ENCODE results near the gene LRRC32.

The LRRC32 gene

DNA sequence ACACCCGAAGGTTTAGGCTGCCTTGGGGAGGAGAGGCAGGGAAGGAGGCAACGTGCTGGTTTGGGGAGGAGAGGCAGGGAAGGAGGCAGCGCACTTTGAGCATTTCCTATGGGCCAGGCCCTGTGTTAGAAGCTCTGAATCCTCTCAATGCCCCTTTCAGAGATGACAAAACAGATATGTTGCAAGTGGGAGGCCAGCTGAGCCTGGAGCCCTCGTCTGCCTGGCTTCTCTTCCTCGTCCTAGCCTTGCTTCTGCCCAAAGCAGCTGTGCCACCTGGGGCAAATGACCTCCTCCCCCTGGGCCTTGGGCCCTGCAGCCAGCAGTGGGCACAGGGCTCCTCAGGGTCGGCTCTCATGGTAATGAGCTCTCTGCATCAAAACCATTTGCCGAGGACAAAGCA, 15.3 kb upstream of the LRRC32 start:
- Mint-ChIP-seq H3K36me3 (ENCODE audit: low read depth) (no peaks in the 10 kb centered on the region), H3K4me1 (peaks cover 19% of the 10 kb centered on the region), H3K27ac (no peak overlapping the region), H3K27me3 (ENCODE audit: low read depth) (peaks cover 25% of the 10 kb centered on the region), H3K4me3 (no peak overlapping the region), H3K9me3 (no peaks in the 10 kb centered on the region)
- TF ChIP-seq, protein P1, sequence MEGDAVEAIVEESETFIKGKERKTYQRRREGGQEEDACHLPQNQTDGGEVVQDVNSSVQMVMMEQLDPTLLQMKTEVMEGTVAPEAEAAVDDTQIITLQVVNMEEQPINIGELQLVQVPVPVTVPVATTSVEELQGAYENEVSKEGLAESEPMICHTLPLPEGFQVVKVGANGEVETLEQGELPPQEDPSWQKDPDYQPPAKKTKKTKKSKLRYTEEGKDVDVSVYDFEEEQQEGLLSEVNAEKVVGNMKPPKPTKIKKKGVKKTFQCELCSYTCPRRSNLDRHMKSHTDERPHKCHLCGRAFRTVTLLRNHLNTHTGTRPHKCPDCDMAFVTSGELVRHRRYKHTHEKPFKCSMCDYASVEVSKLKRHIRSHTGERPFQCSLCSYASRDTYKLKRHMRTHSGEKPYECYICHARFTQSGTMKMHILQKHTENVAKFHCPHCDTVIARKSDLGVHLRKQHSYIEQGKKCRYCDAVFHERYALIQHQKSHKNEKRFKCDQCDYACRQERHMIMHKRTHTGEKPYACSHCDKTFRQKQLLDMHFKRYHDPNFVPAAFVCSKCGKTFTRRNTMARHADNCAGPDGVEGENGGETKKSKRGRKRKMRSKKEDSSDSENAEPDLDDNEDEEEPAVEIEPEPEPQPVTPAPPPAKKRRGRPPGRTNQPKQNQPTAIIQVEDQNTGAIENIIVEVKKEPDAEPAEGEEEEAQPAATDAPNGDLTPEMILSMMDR (IDR thresholded peaks at IDR 0.05; ENCODE audit: unreplicated experiment in 3 of 3), result no peak

DNA sequence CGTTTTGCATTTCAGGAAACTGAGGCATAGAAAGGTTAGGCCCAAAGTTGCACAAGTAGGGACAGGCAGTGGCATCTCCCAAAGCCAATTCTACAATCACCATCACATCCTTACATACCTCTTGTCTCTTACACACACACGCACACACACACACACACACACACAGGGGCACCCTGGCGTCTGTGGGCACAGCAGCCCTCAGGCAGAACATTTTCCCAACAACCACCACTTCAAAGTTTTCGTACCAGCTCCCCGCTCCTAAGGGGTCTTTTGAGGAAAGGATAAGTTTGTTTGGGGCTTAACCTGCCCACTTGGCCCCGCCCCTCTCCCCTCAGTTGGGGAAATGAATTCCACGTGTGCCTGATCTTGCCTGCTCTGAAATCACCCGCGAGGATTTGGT, 14.7 kb upstream of the LRRC32 start:
- no peaks in the 10 kb centered on the region for H3K36me3 Mint-ChIP-seq (ENCODE audit: low read depth)
- H3K27ac Mint-ChIP-seq, result no peak overlapping the region
- TF ChIP-seq, protein P1 (IDR thresholded peaks at IDR 0.05; ENCODE audit: unreplicated experiment in 3 of 3), result no peak
- H3K4me1 Mint-ChIP-seq, result peaks cover 19% of the 10 kb centered on the region
- H3K9me3 Mint-ChIP-seq, result no peaks in the 10 kb centered on the region
- no peak overlapping the region for H3K4me3 Mint-ChIP-seq
- H3K27me3 Mint-ChIP-seq (ENCODE audit: low read depth), result peaks cover 26% of the 10 kb centered on the region

DNA sequence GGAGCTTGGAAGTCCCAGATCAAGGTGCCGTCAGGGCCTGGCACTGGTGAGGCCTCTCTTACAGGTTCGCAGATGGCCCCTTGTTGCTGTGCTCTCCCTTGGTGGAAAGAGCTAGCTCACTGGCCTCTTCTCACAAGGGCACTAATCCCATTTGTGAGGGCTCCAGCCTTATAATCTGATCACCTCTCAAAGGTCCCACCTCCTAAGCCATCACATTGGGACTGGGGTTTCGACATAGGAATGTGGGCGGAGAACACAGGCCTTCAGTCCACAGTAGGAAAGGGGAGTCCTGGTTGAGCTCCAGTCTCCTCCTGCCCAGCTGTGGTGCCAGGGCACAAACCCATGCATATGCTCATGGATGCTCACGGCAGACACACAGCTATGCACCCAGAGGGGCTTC, 14.0 kb upstream of the LRRC32 start:
- TF ChIP-seq, protein P1 (IDR thresholded peaks at IDR 0.05; ENCODE audit: unreplicated experiment in 3 of 3), result no peak
- Mint-ChIP-seq H3K36me3 (ENCODE audit: low read depth) (no peaks in the 10 kb centered on the region), H3K9me3 (no peaks in the 10 kb centered on the region), H3K27me3 (ENCODE audit: low read depth) (peaks cover 32% of the 10 kb centered on the region), H3K4me3 (no peak overlapping the region), H3K4me1 (peaks cover 19% of the 10 kb centered on the region), H3K27ac (no peak overlapping the region)

DNA sequence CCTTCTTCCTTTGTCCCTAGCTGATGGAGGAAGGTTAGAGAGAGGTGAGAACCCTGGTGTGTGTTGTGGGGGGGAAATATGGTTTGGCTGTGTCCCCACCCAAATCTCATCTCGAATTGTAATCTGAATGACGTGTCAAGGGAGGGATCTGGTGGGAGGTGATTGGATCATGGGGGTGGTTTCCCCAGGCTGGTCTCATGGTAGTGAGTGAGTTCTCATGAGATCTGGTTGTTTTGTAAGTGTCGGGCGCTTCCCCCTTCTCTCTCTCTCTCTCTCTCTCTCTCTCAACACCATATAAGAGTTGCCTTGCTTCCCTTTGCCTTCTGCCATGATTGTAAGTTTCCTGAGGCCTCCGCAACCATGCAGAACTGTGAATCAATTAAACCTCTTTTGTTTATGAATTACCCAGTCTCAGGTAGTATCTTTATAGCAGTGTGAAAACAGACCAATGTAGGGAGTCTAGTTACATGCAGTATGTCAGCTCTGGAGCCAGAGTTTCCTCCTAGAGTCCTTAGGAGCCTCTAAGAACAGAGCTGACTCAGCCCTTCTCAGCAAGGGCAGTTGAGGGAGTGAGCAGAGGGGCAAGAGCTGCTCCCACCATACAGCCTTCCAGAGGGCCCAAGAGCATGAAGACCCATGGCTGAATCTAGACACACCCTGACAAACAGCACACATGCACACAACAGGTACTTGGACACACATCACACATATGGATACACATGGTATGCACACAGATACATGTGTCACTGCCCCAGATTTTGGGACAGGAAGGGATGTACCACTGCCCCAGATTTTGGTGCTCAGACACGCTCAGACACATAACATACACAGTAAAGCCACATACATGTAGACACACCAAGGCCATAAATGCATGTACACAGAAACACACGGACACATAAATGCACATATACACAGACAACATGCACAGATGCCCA, 12.9 kb upstream of the LRRC32 start:
- Mint-ChIP-seq H3K27me3 (ENCODE audit: low read depth) (peaks cover 32% of the 10 kb centered on the region), H3K4me3 (no peak overlapping the region), H3K4me1 (peaks cover 11% of the 10 kb centered on the region), H3K36me3 (ENCODE audit: low read depth) (no peaks in the 10 kb centered on the region), H3K27ac (no peak overlapping the region), H3K9me3 (no peaks in the 10 kb centered on the region)
- TF ChIP-seq, protein P1 (IDR thresholded peaks at IDR 0.05; ENCODE audit: unreplicated experiment in 3 of 3), result no peak

DNA sequence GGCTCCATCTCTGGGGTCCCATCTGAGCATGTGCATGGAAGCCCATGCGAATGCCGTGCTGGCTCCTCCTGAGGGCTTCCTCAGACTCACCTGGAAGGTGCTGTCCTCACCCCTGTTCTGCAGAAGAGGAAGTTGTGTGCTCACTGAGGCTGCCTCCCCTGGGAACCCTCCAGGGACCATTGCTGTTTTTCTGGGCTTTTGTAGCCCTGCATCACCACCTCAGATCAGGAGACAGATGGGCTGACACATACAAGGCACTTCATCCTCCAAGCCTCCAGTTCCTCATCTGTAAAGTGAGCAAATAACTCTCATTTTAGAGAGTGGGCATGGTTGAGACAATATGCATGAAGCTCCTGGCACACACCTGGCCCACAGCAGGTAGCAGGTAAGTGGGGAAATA, 12.1 kb upstream of the LRRC32 start:
- Mint-ChIP-seq H3K27ac (no peak overlapping the region), H3K9me3 (no peaks in the 10 kb centered on the region), H3K4me1 (peaks cover 5% of the 10 kb centered on the region), H3K4me3 (no peak overlapping the region), H3K27me3 (ENCODE audit: low read depth) (peaks cover 39% of the 10 kb centered on the region), H3K36me3 (ENCODE audit: low read depth) (no peaks in the 10 kb centered on the region)
- TF ChIP-seq, protein P1 (IDR thresholded peaks at IDR 0.05; ENCODE audit: unreplicated experiment in 3 of 3), result no peak

DNA sequence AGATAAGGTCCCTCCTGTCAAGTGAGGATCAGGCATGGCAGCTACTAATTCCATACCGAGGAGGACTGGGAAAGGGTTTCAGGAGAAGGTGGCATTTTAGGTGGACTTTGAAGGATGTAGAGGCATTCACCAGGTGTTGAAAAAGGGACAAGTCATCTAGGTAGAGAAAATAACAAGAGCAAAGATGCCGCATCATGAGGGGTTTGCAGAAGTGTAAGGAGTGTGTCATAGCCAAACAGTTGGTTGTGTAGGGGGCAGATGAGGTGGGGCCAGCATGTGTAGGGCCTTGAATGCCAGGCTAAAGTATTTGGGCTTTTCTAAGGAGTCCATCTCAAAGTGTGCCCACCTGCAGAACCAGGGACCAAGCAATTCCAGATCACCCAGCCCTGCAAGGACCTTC, 11.6 kb upstream of the LRRC32 start:
- peaks cover 41% of the 10 kb centered on the region for H3K27me3 Mint-ChIP-seq (ENCODE audit: low read depth)
- TF ChIP-seq, protein P1 (IDR thresholded peaks at IDR 0.05; ENCODE audit: unreplicated experiment in 3 of 3), result no peak
- no peak overlapping the region for H3K4me3 Mint-ChIP-seq
- no peak overlapping the region for H3K27ac Mint-ChIP-seq
- peaks cover under 1% of the 10 kb centered on the region for H3K4me1 Mint-ChIP-seq
- H3K9me3 Mint-ChIP-seq, result no peaks in the 10 kb centered on the region
- no peaks in the 10 kb centered on the region for H3K36me3 Mint-ChIP-seq (ENCODE audit: low read depth)

Measured in nephron (organoid).